GM10266 (cell line): Measurements from ENCODE around the gene PCNX1.

Experiments used
- DNase-seq: peaks from one replicate; pipeline ENCODE4 v3.0.0; 2012; ENCODE audit errors: extremely low spot score
- TF ChIP-seq, protein P1 (sequence below): IDR thresholded peaks from 2 replicates; pipeline ENCODE4 v1.5.1; 2012; ENCODE audit warnings: mild to moderate bottlenecking, low read depth; ENCODE audit not compliant: control insufficient read depth, insufficient read depth; ENCODE audit errors: missing control alignments

Gene PCNX1

DNA sequence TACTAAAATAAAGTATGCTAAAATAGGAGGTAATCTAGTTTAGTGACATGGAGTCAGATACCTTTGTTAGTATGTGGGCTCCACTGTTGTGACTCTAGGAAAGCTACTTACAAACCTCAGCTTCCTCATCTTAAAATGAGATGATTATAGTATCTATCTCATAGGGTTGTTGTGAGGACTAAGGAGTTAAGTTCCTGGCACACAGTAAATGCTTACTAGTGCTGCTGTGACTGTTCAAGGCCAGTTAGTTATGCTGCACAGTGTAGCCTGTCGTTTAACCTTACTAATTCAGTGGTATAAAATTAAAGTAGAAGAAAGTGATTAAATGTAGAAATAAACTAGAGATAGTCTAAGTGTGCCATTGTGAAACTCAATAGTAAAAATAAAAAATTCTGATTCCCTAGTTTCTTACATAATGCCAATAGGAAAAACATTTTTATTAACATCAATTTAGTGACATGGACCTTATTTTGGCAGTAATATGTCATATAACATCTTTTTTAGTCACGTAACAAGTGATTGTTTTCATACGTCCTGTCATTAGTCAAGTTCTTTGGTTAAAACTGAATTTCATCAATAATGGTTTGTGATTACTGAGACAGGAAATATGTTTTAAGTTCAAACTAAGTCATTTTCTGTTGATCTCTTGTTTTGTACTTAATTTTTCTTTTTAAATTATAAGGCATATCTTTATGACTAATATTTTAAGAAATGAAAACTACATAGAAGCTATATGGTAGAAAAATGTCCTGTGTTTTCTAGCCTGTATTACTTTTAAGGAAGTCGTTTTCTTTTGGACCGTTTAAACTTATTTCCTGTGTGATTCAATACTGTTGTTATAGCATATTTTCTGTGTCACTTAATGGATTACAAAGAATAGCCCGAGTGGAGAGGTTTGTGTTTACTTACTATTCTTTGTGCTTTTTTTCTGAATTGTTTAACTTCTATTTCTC, 74.0 kb downstream of the PCNX1 start:
- TF ChIP-seq, protein P1, sequence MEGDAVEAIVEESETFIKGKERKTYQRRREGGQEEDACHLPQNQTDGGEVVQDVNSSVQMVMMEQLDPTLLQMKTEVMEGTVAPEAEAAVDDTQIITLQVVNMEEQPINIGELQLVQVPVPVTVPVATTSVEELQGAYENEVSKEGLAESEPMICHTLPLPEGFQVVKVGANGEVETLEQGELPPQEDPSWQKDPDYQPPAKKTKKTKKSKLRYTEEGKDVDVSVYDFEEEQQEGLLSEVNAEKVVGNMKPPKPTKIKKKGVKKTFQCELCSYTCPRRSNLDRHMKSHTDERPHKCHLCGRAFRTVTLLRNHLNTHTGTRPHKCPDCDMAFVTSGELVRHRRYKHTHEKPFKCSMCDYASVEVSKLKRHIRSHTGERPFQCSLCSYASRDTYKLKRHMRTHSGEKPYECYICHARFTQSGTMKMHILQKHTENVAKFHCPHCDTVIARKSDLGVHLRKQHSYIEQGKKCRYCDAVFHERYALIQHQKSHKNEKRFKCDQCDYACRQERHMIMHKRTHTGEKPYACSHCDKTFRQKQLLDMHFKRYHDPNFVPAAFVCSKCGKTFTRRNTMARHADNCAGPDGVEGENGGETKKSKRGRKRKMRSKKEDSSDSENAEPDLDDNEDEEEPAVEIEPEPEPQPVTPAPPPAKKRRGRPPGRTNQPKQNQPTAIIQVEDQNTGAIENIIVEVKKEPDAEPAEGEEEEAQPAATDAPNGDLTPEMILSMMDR, result no peak
- DNase-seq, result no peak

DNA sequence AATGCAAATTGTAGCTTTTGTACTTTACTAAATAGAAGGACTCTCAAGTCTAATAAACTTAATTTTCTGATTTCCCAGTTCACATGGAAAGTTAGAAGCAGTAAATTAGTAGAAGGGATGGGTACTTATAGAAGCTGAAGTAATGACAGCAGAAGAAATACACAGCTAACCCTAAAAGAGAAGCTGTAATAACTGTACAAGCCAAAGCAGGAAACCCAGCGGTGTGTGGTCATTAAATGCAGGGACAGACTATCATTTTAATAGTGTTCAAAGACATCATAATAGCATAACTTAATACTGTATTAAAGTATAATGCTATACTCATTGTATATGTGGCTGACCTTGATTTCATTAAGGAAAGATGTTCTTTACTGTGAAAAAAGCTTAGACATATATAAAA, 74.9 kb downstream of the PCNX1 start:
- TF ChIP-seq, protein P1, result no peak
- no peak for DNase-seq

DNA sequence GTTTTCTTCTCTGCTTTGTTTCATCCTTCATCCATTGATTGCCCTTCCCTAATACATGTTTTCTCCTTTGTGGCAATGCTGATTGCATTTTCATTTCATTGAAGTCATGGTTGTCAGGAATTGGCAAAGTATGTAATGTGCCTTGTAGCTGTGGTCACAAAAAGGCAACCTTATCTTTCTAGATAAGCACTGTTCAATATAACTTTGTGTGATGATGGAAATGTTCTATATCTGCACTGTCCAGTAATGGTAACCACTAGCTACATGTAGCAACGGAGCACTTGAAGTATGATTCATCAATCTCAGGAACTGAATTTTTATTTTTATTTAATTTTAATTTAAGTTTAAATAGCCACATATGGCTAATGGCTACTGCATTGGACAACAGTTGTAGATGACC, 79.8 kb downstream of the PCNX1 start:
- TF ChIP-seq, protein P1, result no peak
- DNase-seq, result no peak

DNA sequence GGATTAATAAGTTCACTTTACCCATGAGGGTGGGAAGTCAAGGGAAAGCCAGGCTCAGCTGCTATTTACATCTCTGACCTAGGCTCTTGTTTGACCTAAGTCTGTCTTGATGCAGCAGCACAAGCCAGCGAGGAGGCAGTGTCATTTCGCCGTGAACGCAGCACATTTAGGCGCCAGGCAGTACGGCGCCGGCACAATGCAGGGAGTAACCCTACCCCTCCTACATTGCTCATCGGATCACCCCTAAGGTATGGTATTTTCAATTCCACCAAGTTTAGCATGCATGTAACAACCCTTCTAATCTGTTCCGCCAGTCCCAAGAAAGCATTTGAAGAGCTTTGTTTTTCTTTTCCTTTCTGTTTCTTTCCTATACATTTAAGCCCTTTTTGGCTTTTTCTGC, 81.2 kb downstream of the PCNX1 start:
- no peak for DNase-seq
- TF ChIP-seq, protein P1, result no peak

DNA sequence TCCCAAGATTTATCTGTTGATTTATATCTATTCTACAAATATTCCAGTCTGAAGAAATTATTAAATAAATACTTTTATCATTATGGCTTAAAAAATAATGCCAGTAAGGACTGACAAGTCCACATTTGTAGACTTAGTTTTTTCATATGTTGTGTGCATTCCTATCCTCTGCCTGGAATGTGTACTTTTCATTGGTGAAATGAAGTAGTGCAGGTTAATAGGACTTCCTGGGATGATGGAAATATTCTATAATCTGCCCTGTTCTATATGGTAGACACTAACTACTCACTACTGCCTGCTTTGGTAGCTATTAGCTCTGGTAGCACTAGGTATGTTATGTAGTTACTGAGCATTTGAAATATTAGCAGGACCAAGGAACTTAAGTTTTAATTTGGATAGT, 86.7 kb downstream of the PCNX1 start:
- TF ChIP-seq, protein P1, result no peak
- no peak for DNase-seq

DNA sequence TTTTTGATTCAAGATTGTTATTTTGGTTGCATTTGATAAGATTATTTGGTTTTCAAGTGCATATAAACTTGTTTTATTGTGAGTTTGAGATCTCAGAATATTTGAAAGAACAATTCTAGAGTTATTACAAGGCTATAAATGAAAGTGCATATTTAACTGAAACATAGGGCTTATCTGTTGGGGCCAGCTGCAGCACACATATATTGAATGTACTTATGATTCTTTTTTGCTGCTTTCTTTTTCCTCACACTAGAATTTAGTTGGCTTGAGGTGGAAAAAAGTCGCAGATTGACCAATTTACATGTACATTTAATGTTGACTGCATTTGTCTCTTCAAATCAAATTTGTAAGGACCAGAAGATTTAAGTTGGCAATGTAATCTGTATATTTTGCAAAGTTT, 88.0 kb downstream of the PCNX1 start:
- no peak for DNase-seq
- TF ChIP-seq, protein P1, result no peak

DNA sequence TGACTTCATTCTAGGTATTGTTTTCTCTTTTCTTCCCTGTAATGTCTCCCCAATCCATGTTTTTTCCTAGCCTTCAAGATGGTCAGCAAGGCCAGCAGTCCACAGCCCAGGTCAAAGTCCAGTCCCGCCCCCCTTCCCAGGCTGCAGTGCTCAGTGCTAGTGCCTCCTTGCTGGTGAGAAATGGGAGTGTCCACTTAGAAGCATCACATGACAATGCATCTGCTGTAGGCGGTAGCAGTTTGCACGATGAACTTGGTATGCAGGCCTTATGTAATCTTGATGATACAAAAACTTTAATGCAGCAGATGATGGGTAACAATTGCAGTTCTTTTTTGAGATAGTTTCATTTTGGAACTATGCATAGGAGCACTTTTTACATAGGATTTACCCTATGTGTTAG, 88.4 kb downstream of the PCNX1 start:
- DNase-seq, result no peak
- TF ChIP-seq, protein P1, result no peak
